ENCODE measurements around the gene TSNAX.

DNA sequence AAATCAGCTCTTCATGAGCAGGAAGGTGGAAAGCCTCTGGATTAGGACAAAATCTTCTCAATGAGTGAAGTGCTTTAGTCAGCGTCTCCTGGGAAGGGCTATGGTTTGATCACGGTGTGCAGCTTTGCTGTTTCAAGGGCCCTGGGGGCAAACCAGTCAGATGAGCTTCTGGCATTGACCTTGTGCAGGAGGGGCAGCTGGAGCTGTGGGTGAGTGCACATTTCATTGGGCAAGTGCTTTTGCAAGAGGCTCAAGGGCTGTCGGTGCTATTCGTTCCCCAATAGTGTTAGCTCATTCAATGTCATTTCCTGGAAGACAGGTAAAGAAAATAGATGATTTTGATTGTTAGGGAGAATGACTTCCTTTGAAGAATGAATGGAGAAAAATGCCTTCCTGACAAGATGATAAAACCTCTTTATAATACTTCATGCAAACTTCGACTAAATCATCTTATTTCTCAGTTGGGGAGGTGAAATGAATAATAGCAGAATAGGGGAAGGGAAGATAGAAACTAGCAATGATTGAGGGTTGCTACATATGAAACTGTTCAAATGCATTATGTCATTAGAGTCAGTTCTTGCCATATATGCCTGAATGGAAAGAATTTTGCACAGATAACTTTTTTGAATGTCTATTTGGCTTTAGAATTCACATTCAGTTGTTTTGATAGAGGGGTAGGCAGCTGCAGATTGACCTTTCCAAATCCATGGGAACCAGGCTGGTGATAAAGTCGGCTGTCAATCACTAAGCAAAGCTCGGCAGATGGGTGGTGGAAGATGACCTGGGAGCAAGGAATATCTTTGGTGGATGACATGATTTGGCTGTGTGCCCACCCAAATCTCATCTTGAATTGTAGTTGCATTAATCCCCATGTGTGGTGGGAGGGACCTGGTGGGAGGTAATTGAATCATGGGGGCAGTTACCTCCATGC is 85.2 kb downstream of the TSNAX start:
- TF ChIP-seq CTCF (conservative IDR thresholded peaks at IDR 0.05), result no peak
- TF ChIP-seq ZFX (IDR thresholded peaks at IDR 0.05), result no peak
